HepG2 (cell line): ENCODE data around the gene FBXO10. TPM values are rescaled to one million over a fixed set of nuclear protein-coding genes. Genes with fewer than 3 reads are reported as not detected.

ENCODE experiments used
- EEA1 ChIP-seq: sonication (generic); formaldehyde crosslinking; IDR thresholded peaks from 2 replicates; pipeline ENCODE4 v1.5.1; 2020; ENCODE audit warnings: mild to moderate bottlenecking, missing genetic modification reagents, borderline replicate concordance
- GLI4 ChIP-seq: sonication (generic); formaldehyde crosslinking; IDR thresholded peaks from 2 replicates; pipeline ENCODE4 v1.5.1; 2020; ENCODE audit warnings: missing genetic modification reagents, mild to moderate bottlenecking, moderate library complexity, borderline replicate concordance
- HINFP ChIP-seq: sonication (generic); formaldehyde crosslinking; IDR thresholded peaks from 2 replicates; pipeline ENCODE4 v1.4.0; 2020; ENCODE audit warnings: low read depth, mild to moderate bottlenecking, missing genetic modification reagents
- HOXD1 ChIP-seq: sonication (generic); formaldehyde crosslinking; IDR thresholded peaks from 2 replicates; pipeline ENCODE4 v1.5.0; 2020; ENCODE audit warnings: missing genetic modification reagents
- MED1 ChIP-seq: sonication (generic); formaldehyde crosslinking; IDR thresholded peaks from 2 replicates; pipeline ENCODE4 v1.4.0; 2020; ENCODE audit warnings: missing genetic modification reagents
- MYPOP ChIP-seq: sonication (generic); formaldehyde crosslinking; IDR thresholded peaks from 2 replicates; pipeline ENCODE4 v1.8.1; 2023; ENCODE audit warnings: mild to moderate bottlenecking, moderate library complexity, missing genetic modification reagents
- NR2F2 ChIP-seq: IDR thresholded peaks from 2 replicates; pipeline ENCODE4 v1.6.1; 2012; ENCODE audit warnings: low read depth, inconsistent platforms, borderline replicate concordance
- PRDM4 ChIP-seq: sonication (generic); formaldehyde crosslinking; IDR thresholded peaks from 2 replicates; pipeline ENCODE4 v1.9.0; 2021; ENCODE audit warnings: missing genetic modification reagents, borderline replicate concordance
- SATB2 ChIP-seq: sonication (generic); formaldehyde crosslinking; IDR thresholded peaks from 2 replicates; pipeline ENCODE4 v1.5.0; 2020; ENCODE audit warnings: missing genetic modification reagents
- SCMH1 ChIP-seq: sonication (generic); formaldehyde crosslinking; IDR thresholded peaks from 2 replicates; pipeline ENCODE4 v1.9.0; 2021; ENCODE audit warnings: missing genetic modification reagents, mild to moderate bottlenecking, borderline replicate concordance
- TFE3 ChIP-seq: IDR thresholded peaks from 2 replicates; pipeline ENCODE4 v1.6.1; 2016
- TIGD3 ChIP-seq: sonication (generic); formaldehyde crosslinking; IDR thresholded peaks from 2 replicates; pipeline ENCODE4 v1.5.1; 2020; ENCODE audit warnings: mild to moderate bottlenecking, missing genetic modification reagents, borderline replicate concordance
- ZFP36L2 ChIP-seq: sonication (generic); formaldehyde crosslinking; IDR thresholded peaks from 2 replicates; pipeline ENCODE4 v1.4.0; 2020; ENCODE audit warnings: missing genetic modification reagents
- ZFP91 ChIP-seq: sonication (generic); formaldehyde crosslinking; IDR thresholded peaks from 2 replicates; pipeline ENCODE4 v1.9.0; 2022; ENCODE audit warnings: missing genetic modification reagents, mild to moderate bottlenecking, borderline replicate concordance
- ZNF24 ChIP-seq: fragments of 450-650 bp; IDR thresholded peaks from 2 replicates; pipeline ENCODE4 v1.6.1; 2017; ENCODE audit warnings: antibody characterized with exemption, mild to moderate bottlenecking
- ZNF260 ChIP-seq: sonication (generic); formaldehyde crosslinking; IDR thresholded peaks from 2 replicates; pipeline ENCODE4 v1.4.0; 2020; ENCODE audit warnings: missing genetic modification reagents, low read depth, mild to moderate bottlenecking, borderline replicate concordance
- ZNF414 ChIP-seq: sonication (generic); formaldehyde crosslinking; IDR thresholded peaks from 2 replicates; pipeline ENCODE4 v1.5.0; 2020; ENCODE audit warnings: missing genetic modification reagents
- ZNF431 ChIP-seq: sonication (generic); formaldehyde crosslinking; IDR thresholded peaks from 2 replicates; pipeline ENCODE4 v1.9.0; 2022; ENCODE audit warnings: missing genetic modification reagents, low read depth, mild to moderate bottlenecking, borderline replicate concordance
- polyA plus RNA-seq, 8 experiments: library from polyadenylated mRNA; depleted of rRNA in 3 of 8; stranded (reverse) in 7 of 8; unstranded in 1 of 8; fragments of >200 nt; fragmentation: Illumina TruSeq in 4 of 8; extraction: Trizol in 4 of 8; gene quantifications; 2 replicates each; pipeline versions ENCODE4 v1.2.1 to v1.2.3, GENCODE V29; 2011 to 2016; ENCODE audit warnings: low read depth in 4 of 8, missing spikeins in 1 of 8, mixed read lengths in 1 of 8; ENCODE audit not compliant: insufficient read depth in 1 of 8
- total RNA-seq, 5 experiments: library from RNA; depleted of rRNA; stranded (reverse); fragments of >200 nt; fragmentation: Illumina TruSeq; extraction: Trizol; gene quantifications; 2 replicates each; pipeline ENCODE4 v1.2.3, GENCODE V29; 2016; ENCODE audit warnings: low read depth in 1 of 5

FBXO10 gene
- total and polyA plus RNA-seq, 2 of the 13 experiments (the other 11 are each of a cell fraction or from before 2014, with no cell fraction given) = 3.1 to 5.1 TPM

GRCh38 chr9:37575921-37576721 is at the start of gene FBXO10 (continued):
- TF ChIP-seq ZNF260 (CRISPR knock-in tag) = no peak
- TF ChIP-seq ZNF24 = no peak
- no peak for TF ChIP-seq ZNF414
- no peak for TF ChIP-seq ZNF431 (CRISPR knock-in tag)
- no peak for TF ChIP-seq SCMH1
- TF ChIP-seq ZFP91 = no peak
- no peak for TF ChIP-seq EEA1 (CRISPR knock-in tag)
- no peak for TF ChIP-seq NR2F2
- no peak for TF ChIP-seq ZFP36L2
- peak; percentile 39; the same call in 1 of the 2 replicates for TF ChIP-seq TFE3 (CRISPR knock-in tag)
- TF ChIP-seq SATB2 (CRISPR knock-in tag) = no peak
- TF ChIP-seq TIGD3 (CRISPR knock-in tag) = no peak
- no peak for TF ChIP-seq GLI4
- TF ChIP-seq HOXD1 (CRISPR knock-in tag) = no peak
- TF ChIP-seq MYPOP (CRISPR knock-in tag) = no peak
- TF ChIP-seq PRDM4 (CRISPR knock-in tag) = no peak
- no peak for TF ChIP-seq MED1 (CRISPR knock-in tag)
- no peak for TF ChIP-seq HINFP
